Panc1 (cell line): ENCODE data around the gene ARMC5.

Experiments
- CTCF ChIP-seq: fragments of 450-650 bp; IDR thresholded peaks from 2 replicates; pipeline ENCODE4 v1.5.1; 2017; ENCODE audit warnings: mild to moderate bottlenecking
- POLR2AphosphoS5 ChIP-seq: IDR thresholded peaks from 2 replicates; pipeline ENCODE4 v1.6.1; 2012; ENCODE audit warnings: mild to moderate bottlenecking, low read depth, low read length, moderate library complexity
- REST ChIP-seq, 2 experiments: IDR thresholded peaks; 2 replicates each; pipeline ENCODE4 v1.6.1; 2011 to 2012; ENCODE audit warnings: low read depth in 2 of 2, control low read depth in 1 of 2, low read length in 1 of 2, mild to moderate bottlenecking in 1 of 2, moderate library complexity in 1 of 2; ENCODE audit not compliant: insufficient read depth in 1 of 2

GRCh38 chr16:31439519-31439918 lies 19.8 kb upstream of the ARMC5 start:
- TF ChIP-seq CTCF = no peak
- TF ChIP-seq REST (IDR thresholded peaks at IDR 0.05; ENCODE audit: insufficient read depth in 1 of 2, low read depth in 2 of 2, low read length in 1 of 2) = no peak
- TF ChIP-seq POLR2AphosphoS5 = no peak
